ENCODE measurements around the gene ZNF778. TPM values are rescaled to one million over a fixed set of nuclear protein-coding genes. Genes with fewer than 3 reads are reported as not detected.
A peak's percentile ranks its signal among the peaks of the same experiment; 100 is the strongest.
"Not testable (repeated sequence)": the region's sequence is repeated elsewhere in the genome, so short reads cannot be mapped to it uniquely, and the experiment has no call there.

The ZNF778 gene
- total RNA-seq, 1 experiment from 2014 or later: 15.3 TPM

- no peaks in the 10 kb centered on the region for H3K4me1 Mint-ChIP-seq (ENCODE audit: low read depth, unreplicated experiment)
- H3K36me3 Mint-ChIP-seq (ENCODE audit: insufficient read depth, unreplicated experiment): peaks cover 15% of the 10 kb centered on the region
- CTCF ChIA-PET: interaction anchor here (0.6 kb wide), 1 partner anchor 543 kb away, joined by 3 read pairs; no protein-coding TSS in a partner anchor
- no peak overlapping the region for H3K4me3 Mint-ChIP-seq (ENCODE audit: low read depth, unreplicated experiment)
- no TSS peak for BruUV-seq (replicated peaks)
- no peak overlapping the region for H3K27ac Mint-ChIP-seq (ENCODE audit: unreplicated experiment)
- no peaks in the 10 kb centered on the region for H3K9me3 Mint-ChIP-seq (ENCODE audit: low read depth, unreplicated experiment)
- intact Hi-C loops (cut with micrococcal nuclease; ENCODE audit: unreplicated experiment): no loop called here
- H3K27me3 Mint-ChIP-seq (ENCODE audit: unreplicated experiment): peaks cover 74% of the 10 kb centered on the region
- no peak for DNase-seq
- TF ChIP-seq CTCF (IDR thresholded peaks at IDR 0.05; ENCODE audit: unreplicated experiment): no peak
Measured at GRCh38 chr16:89184677-89184932, 32.9 kb upstream of the ZNF778 start.

DNA sequence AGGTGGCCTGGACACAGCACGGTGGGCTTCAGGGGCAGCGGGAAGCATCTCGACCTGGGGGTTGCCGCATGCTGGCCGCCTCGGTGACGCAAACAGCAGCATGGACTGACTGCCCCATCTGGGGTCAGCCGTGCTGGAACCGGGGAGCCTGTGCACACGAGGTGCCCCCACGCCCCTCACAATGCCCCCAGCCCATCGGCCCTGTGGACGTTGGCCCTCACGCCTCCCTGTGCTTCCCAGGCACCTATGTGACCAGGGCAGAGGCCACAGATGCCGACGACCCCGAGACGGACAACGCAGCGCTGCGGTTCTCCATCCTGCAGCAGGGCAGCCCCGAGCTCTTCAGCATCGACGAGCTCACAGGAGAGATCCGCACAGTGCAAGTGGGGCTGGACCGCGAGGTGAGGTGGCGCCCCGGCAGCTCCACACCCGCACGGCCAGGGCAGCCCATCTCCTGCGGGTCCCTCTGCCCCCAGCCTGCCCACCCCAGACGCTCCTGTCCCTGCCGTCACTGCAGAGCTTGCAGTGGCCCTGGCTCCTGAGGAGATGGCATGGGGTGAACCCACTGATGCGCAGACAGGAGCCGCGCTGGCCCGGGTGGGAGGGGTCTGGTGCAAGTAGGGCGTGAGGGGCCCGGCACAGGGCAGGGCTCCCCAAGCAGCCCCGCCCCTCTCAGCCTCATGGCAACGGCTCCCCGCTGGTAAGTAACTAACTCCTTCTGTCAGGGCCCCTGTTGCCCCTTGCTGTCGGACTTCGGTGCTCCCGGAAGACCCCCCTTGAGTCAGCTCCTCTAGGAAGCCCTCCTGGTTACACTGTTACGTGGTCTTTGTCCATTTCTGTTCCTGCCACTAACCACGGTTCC lies 32.3 kb upstream of the ZNF778 start:
- DNase-seq: no peak
- Mint-ChIP-seq H3K4me1 (ENCODE audit: low read depth, unreplicated experiment) (no peaks in the 10 kb centered on the region), H3K27me3 (ENCODE audit: unreplicated experiment) (peaks cover 80% of the 10 kb centered on the region), H3K9me3 (ENCODE audit: low read depth, unreplicated experiment) (no peaks in the 10 kb centered on the region), H3K36me3 (ENCODE audit: insufficient read depth, unreplicated experiment) (peaks cover 15% of the 10 kb centered on the region), H3K27ac (ENCODE audit: unreplicated experiment) (no peak overlapping the region), H3K4me3 (ENCODE audit: low read depth, unreplicated experiment) (no peak overlapping the region)
- CTCF ChIA-PET: no interaction called here
- no peak for TF ChIP-seq CTCF (IDR thresholded peaks at IDR 0.05; ENCODE audit: unreplicated experiment)
- intact Hi-C loops (cut with micrococcal nuclease; ENCODE audit: unreplicated experiment): no loop called here
- BruUV-seq (replicated peaks): no TSS peak

- H3K4me1 Mint-ChIP-seq (ENCODE audit: low read depth, unreplicated experiment); intact Hi-C loops (cut with micrococcal nuclease; ENCODE audit: unreplicated experiment); CTCF ChIA-PET; H3K4me3 Mint-ChIP-seq (ENCODE audit: low read depth, unreplicated experiment); DNase-seq; H3K9me3 Mint-ChIP-seq (ENCODE audit: low read depth, unreplicated experiment); H3K27ac Mint-ChIP-seq (ENCODE audit: unreplicated experiment); BruUV-seq (replicated peaks): not testable (repeated sequence)
- Mint-ChIP-seq H3K27me3 (ENCODE audit: unreplicated experiment) (peaks cover 84% of the 10 kb centered on the region), H3K36me3 (ENCODE audit: insufficient read depth, unreplicated experiment) (peaks cover 15% of the 10 kb centered on the region)
Measured at GRCh38 chr16:89185887-89186592, 31.5 kb upstream of the ZNF778 start.

GRCh38 chr16:89186593-89187031 lies 30.9 kb upstream of the ZNF778 start:
- H3K4me1 Mint-ChIP-seq (ENCODE audit: low read depth, unreplicated experiment); intact Hi-C loops (cut with micrococcal nuclease; ENCODE audit: unreplicated experiment); H3K4me3 Mint-ChIP-seq (ENCODE audit: low read depth, unreplicated experiment); H3K9me3 Mint-ChIP-seq (ENCODE audit: low read depth, unreplicated experiment); DNase-seq; BruUV-seq (replicated peaks); H3K27ac Mint-ChIP-seq (ENCODE audit: unreplicated experiment): not testable (repeated sequence)
- peaks cover 83% of the 10 kb centered on the region for H3K27me3 Mint-ChIP-seq (ENCODE audit: unreplicated experiment)
- H3K36me3 Mint-ChIP-seq (ENCODE audit: insufficient read depth, unreplicated experiment): peaks cover 15% of the 10 kb centered on the region
- CTCF ChIA-PET: interaction anchor here (1.3 kb wide), 1 partner anchor 15 kb away, joined by 3 read pairs; the partner anchor contains the start of gene CDH15

GRCh38 chr16:89187032-89187769 lies 30.3 kb upstream of the ZNF778 start:
- intact Hi-C loops (cut with micrococcal nuclease; ENCODE audit: unreplicated experiment): no loop called here
- Mint-ChIP-seq H3K27me3 (ENCODE audit: unreplicated experiment) (peaks cover 77% of the 10 kb centered on the region), H3K27ac (ENCODE audit: unreplicated experiment) (peak overlapping the region; percentile 61), H3K36me3 (ENCODE audit: insufficient read depth, unreplicated experiment) (peaks cover 15% of the 10 kb centered on the region), H3K9me3 (ENCODE audit: low read depth, unreplicated experiment) (no peaks in the 10 kb centered on the region), H3K4me1 (ENCODE audit: low read depth, unreplicated experiment) (no peaks in the 10 kb centered on the region), H3K4me3 (ENCODE audit: low read depth, unreplicated experiment) (no peak overlapping the region)
- BruUV-seq (replicated peaks): no TSS peak
- TF ChIP-seq CTCF (IDR thresholded peaks at IDR 0.05; ENCODE audit: unreplicated experiment): no peak
- CTCF ChIA-PET: interaction anchor here (0.6 to 1.3 kb wide), 2 partner anchors 7 to 16 kb away, joined by 3 read pairs; partner anchors contain the start of gene CDH15
- no peak for DNase-seq
